GM21447 (cell line): ENCODE measurements around the gene LPA.

Experiments
- ATAC-seq: cut with Tn5 transposase; IDR thresholded peaks from one replicate; pipeline ENCODE4 v1.9.1; 2021; ENCODE audit not compliant: unreplicated experiment

Gene LPA

GRCh38 chr6:160519133-160519532 lies 144.9 kb downstream of the LPA start:
- no peak for ATAC-seq

GRCh38 chr6:160513836-160514235 lies 150.2 kb downstream of the LPA start:
- ATAC-seq = no peak

- no peak for ATAC-seq
These were observed 153.0 kb downstream of the LPA start for GRCh38 chr6:160510976-160511617.

- ATAC-seq = no peak
These were observed 153.9 kb downstream of the LPA start for GRCh38 chr6:160510199-160510598.

GRCh38 chr6:160509610-160510009 lies 154.5 kb downstream of the LPA start:
- ATAC-seq = no peak

- no peak for ATAC-seq
These were observed 155.5 kb downstream of the LPA start for GRCh38 chr6:160508599-160508998.

- no peak for ATAC-seq
These were observed 156.7 kb downstream of the LPA start for GRCh38 chr6:160507420-160507819.

GRCh38 chr6:160505970-160506369 lies 158.1 kb downstream of the LPA start:
- ATAC-seq = no peak

- ATAC-seq = no peak
These were observed 163.4 kb downstream of the LPA start for GRCh38 chr6:160500639-160501038.

GRCh38 chr6:160494576-160494975 lies 169.5 kb downstream of the LPA start:
- no peak for ATAC-seq

GRCh38 chr6:160489091-160489490 lies 175.0 kb downstream of the LPA start:
- no peak for ATAC-seq

GRCh38 chr6:160487116-160487515 lies 177.0 kb downstream of the LPA start:
- no peak for ATAC-seq
